GM18505 (cell line): ENCODE data around the gene PYGL.
"Not testable (repeated sequence)": the region's sequence is repeated elsewhere in the genome, so short reads cannot be mapped to it uniquely, and the experiment has no call there.

Experiments
- ATAC-seq: cut with Tn5 transposase; IDR thresholded peaks from one replicate; pipeline ENCODE4 v1.9.1; 2021; ENCODE audit not compliant: unreplicated experiment
- POLR2A ChIP-seq: IDR thresholded peaks from 4 replicates; pipeline ENCODE4 v1.6.1; 2011; ENCODE audit warnings: borderline replicate concordance; ENCODE audit not compliant: insufficient read depth, insufficient read length; ENCODE audit errors: extremely low read depth

PYGL gene

GRCh38 chr14:50928002-50928635 lies 16.2 kb downstream of the PYGL start:
- no peak for TF ChIP-seq POLR2A
- ATAC-seq = no peak

- ATAC-seq = no peak
- TF ChIP-seq POLR2A = no peak
Measured at GRCh38 chr14:50926851-50927386, 17.4 kb downstream of the PYGL start.

- no peak for ATAC-seq
- no peak for TF ChIP-seq POLR2A
Measured at GRCh38 chr14:50924843-50925242, 19.4 kb downstream of the PYGL start.

- no peak for ATAC-seq
- TF ChIP-seq POLR2A = no peak
Measured at GRCh38 chr14:50924236-50924635, 20.0 kb downstream of the PYGL start.

GRCh38 chr14:50922803-50923202 lies 21.5 kb downstream of the PYGL start:
- ATAC-seq = no peak
- no peak for TF ChIP-seq POLR2A

- no peak for ATAC-seq
- TF ChIP-seq POLR2A = no peak
Measured at GRCh38 chr14:50920482-50921230, 23.6 kb downstream of the PYGL start.

- ATAC-seq = not testable (repeated sequence)
Measured at GRCh38 chr14:50919524-50919923, 24.8 kb downstream of the PYGL start.

GRCh38 chr14:50917449-50917848 lies 26.8 kb downstream of the PYGL start:
- no peak for TF ChIP-seq POLR2A
- no peak for ATAC-seq

GRCh38 chr14:50910495-50911420 lies 33.5 kb downstream of the PYGL start:
- TF ChIP-seq POLR2A = no peak
- ATAC-seq = no peak

GRCh38 chr14:50906326-50907065 lies 37.8 kb downstream of the PYGL start:
- no peak for ATAC-seq
- TF ChIP-seq POLR2A = no peak

- ATAC-seq = no peak
- no peak for TF ChIP-seq POLR2A
Measured at GRCh38 chr14:50904719-50905118, 39.6 kb downstream of the PYGL start.

GRCh38 chr14:50901361-50901760 lies 42.9 kb downstream of the PYGL start:
- TF ChIP-seq POLR2A = no peak
- no peak for ATAC-seq

- ATAC-seq = no peak
- TF ChIP-seq POLR2A = no peak
Measured at GRCh38 chr14:50897658-50898175, 46.6 kb downstream of the PYGL start.

- not testable (repeated sequence) for ATAC-seq
Measured at GRCh38 chr14:50897005-50897404, 47.3 kb downstream of the PYGL start.

- not testable (repeated sequence) for ATAC-seq
Measured at GRCh38 chr14:50896421-50896820, 47.9 kb downstream of the PYGL start.
